ENCODE data around the gene DCDC1. TPM values are rescaled to one million over a fixed set of nuclear protein-coding genes. Genes with fewer than 3 reads are reported as not detected.

DCDC1 gene
- total and polyA plus RNA-seq, 2 donors (not counting 1 experiment from before 2014, with no cell fraction given) = 0.05 to 0.17 TPM

DNA sequence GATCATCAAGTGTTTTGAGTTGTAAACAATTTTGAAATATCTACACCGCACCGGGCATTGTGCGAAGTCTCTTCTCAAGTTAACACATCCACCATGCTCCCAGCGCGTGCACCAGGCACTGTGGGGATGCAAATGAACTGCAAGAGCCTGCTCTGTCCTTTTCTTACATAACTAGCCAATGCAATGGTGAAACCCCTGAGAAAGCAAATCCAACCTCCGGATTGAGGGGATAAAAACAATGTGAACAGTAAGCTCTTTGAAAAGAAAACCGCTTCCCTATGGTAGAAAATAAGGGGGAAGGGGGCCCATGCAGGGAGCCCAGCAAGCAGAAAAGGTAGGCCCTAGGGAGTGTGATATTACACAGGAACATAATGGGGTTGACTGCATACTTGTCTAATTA is 508.5 kb downstream of the DCDC1 start:
- H4K20me1 ChIP-seq (ENCODE audit: control insufficient read depth, extremely low read depth, insufficient read depth, low read length) = no peaks in the 10 kb centered on the region
- H3K9ac ChIP-seq (ENCODE audit: insufficient read depth, low read length) = no peak overlapping the region
- no peaks in the 10 kb centered on the region for H3K4me1 ChIP-seq (ENCODE audit: control insufficient read depth, extremely low read depth, insufficient read depth, low read length)
- no peak overlapping the region for H3K4me2 ChIP-seq (ENCODE audit: extremely low read depth, insufficient read depth, low read length)
- H3K79me2 ChIP-seq (ENCODE audit: control insufficient read depth, insufficient read depth, low read length) = no peaks in the 10 kb centered on the region
- no peak overlapping the region for H2AFZ ChIP-seq (ENCODE audit: low read length)
- TF ChIP-seq EZH2 (IDR thresholded peaks at IDR 0.05; ENCODE audit: low read length, missing control alignments) = no peak
- TF ChIP-seq, protein P1, sequence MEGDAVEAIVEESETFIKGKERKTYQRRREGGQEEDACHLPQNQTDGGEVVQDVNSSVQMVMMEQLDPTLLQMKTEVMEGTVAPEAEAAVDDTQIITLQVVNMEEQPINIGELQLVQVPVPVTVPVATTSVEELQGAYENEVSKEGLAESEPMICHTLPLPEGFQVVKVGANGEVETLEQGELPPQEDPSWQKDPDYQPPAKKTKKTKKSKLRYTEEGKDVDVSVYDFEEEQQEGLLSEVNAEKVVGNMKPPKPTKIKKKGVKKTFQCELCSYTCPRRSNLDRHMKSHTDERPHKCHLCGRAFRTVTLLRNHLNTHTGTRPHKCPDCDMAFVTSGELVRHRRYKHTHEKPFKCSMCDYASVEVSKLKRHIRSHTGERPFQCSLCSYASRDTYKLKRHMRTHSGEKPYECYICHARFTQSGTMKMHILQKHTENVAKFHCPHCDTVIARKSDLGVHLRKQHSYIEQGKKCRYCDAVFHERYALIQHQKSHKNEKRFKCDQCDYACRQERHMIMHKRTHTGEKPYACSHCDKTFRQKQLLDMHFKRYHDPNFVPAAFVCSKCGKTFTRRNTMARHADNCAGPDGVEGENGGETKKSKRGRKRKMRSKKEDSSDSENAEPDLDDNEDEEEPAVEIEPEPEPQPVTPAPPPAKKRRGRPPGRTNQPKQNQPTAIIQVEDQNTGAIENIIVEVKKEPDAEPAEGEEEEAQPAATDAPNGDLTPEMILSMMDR (conservative IDR thresholded peaks at IDR 0.05 in 1 of 2, IDR thresholded peaks at IDR 0.05 in 1 of 2; ENCODE audit: low read depth in 1 of 2, low read length in 2 of 2) = no peak
- no peak for DNase-seq (ENCODE audit: low read depth in 2 of 2)
- H3K4me3 ChIP-seq (replicated peaks in 1 of 4; ENCODE audit: control extremely low read depth in 1 of 4, insufficient read depth in 1 of 4, low read depth in 3 of 4, low read length in 4 of 4) = no peak overlapping the region
- no peaks in the 10 kb centered on the region for H3K36me3 ChIP-seq (ENCODE audit: control insufficient read depth, insufficient read depth, low read length)
- H3K27me3 ChIP-seq (ENCODE audit: control insufficient read depth, insufficient read depth, low read length) = no peaks in the 10 kb centered on the region
- no peak overlapping the region for H3K27ac ChIP-seq (ENCODE audit: insufficient read depth, low read length)
- no peaks in the 10 kb centered on the region for H3K9me3 ChIP-seq (ENCODE audit: control insufficient read depth, insufficient read depth, low read depth, low read length)

DNA sequence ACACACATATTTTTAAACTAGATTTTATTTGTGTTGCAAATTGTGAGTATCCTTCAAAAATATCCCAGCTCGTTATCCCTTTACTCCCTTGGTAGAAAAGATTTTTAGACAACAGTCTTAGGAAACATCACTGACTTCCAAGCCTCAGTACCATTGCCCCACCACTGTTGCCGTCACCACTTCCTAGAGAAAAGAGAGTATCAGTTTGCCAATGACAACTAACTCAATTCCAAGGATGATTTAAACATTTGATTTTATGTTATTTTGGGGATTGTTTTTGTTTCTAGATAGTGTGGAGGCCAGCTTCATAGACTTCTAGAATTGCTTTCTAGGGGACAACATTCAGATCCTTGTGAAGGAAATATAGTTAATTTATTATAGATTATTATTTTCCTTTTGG is 509.4 kb downstream of the DCDC1 start:
- no peaks in the 10 kb centered on the region for H3K27me3 ChIP-seq (ENCODE audit: control insufficient read depth, insufficient read depth, low read length)
- no peak overlapping the region for H3K27ac ChIP-seq (ENCODE audit: insufficient read depth, low read length)
- no peaks in the 10 kb centered on the region for H3K9me3 ChIP-seq (ENCODE audit: control insufficient read depth, insufficient read depth, low read depth, low read length)
- no peak overlapping the region for H3K4me2 ChIP-seq (ENCODE audit: extremely low read depth, insufficient read depth, low read length)
- H3K9ac ChIP-seq (ENCODE audit: insufficient read depth, low read length) = no peak overlapping the region
- DNase-seq (ENCODE audit: low read depth in 2 of 2) = no peak
- no peaks in the 10 kb centered on the region for H3K79me2 ChIP-seq (ENCODE audit: control insufficient read depth, insufficient read depth, low read length)
- no peak overlapping the region for H3K4me3 ChIP-seq (replicated peaks in 1 of 4; ENCODE audit: control extremely low read depth in 1 of 4, insufficient read depth in 1 of 4, low read depth in 3 of 4, low read length in 4 of 4)
- H3K4me1 ChIP-seq (ENCODE audit: control insufficient read depth, extremely low read depth, insufficient read depth, low read length) = no peaks in the 10 kb centered on the region
- TF ChIP-seq, protein P1 (conservative IDR thresholded peaks at IDR 0.05 in 1 of 2, IDR thresholded peaks at IDR 0.05 in 1 of 2; ENCODE audit: low read depth in 1 of 2, low read length in 2 of 2) = no peak
- TF ChIP-seq EZH2 (IDR thresholded peaks at IDR 0.05; ENCODE audit: low read length, missing control alignments) = no peak
- H3K36me3 ChIP-seq (ENCODE audit: control insufficient read depth, insufficient read depth, low read length) = no peaks in the 10 kb centered on the region
- H4K20me1 ChIP-seq (ENCODE audit: control insufficient read depth, extremely low read depth, insufficient read depth, low read length) = no peaks in the 10 kb centered on the region
- no peak overlapping the region for H2AFZ ChIP-seq (ENCODE audit: low read length)

DNA sequence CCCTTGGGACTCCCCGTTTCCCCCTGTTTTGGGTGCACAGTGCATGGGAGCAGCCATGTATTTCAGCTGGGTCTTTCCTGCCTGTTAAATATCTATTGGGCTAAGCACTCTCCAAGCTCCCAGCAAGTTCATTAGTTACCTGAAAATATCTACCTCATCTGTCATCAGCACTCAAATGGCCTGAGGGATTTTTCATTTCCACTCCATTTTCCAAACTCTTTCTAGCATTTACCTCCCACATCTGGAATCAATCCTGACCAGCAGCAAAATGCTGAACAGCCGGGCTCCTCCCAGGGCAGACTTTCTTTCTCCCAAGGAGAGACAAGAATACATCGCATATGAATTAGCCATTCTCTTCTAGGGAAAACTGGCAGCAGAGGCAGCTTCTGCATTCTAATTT is 509.9 kb downstream of the DCDC1 start:
- no peak overlapping the region for H3K9ac ChIP-seq (ENCODE audit: insufficient read depth, low read length)
- no peaks in the 10 kb centered on the region for H3K79me2 ChIP-seq (ENCODE audit: control insufficient read depth, insufficient read depth, low read length)
- no peak overlapping the region for H3K4me2 ChIP-seq (ENCODE audit: extremely low read depth, insufficient read depth, low read length)
- H3K4me3 ChIP-seq (replicated peaks in 1 of 4; ENCODE audit: control extremely low read depth in 1 of 4, insufficient read depth in 1 of 4, low read depth in 3 of 4, low read length in 4 of 4) = no peak overlapping the region
- H3K9me3 ChIP-seq (ENCODE audit: control insufficient read depth, insufficient read depth, low read depth, low read length) = no peaks in the 10 kb centered on the region
- TF ChIP-seq, protein P1 (conservative IDR thresholded peaks at IDR 0.05 in 1 of 2, IDR thresholded peaks at IDR 0.05 in 1 of 2; ENCODE audit: low read depth in 1 of 2, low read length in 2 of 2) = no peak
- TF ChIP-seq EZH2 (IDR thresholded peaks at IDR 0.05; ENCODE audit: low read length, missing control alignments) = no peak
- H3K27me3 ChIP-seq (ENCODE audit: control insufficient read depth, insufficient read depth, low read length) = no peaks in the 10 kb centered on the region
- H2AFZ ChIP-seq (ENCODE audit: low read length) = no peak overlapping the region
- H4K20me1 ChIP-seq (ENCODE audit: control insufficient read depth, extremely low read depth, insufficient read depth, low read length) = no peaks in the 10 kb centered on the region
- H3K36me3 ChIP-seq (ENCODE audit: control insufficient read depth, insufficient read depth, low read length) = no peaks in the 10 kb centered on the region
- no peak overlapping the region for H3K27ac ChIP-seq (ENCODE audit: insufficient read depth, low read length)
- DNase-seq (ENCODE audit: low read depth in 2 of 2) = no peak
- H3K4me1 ChIP-seq (ENCODE audit: control insufficient read depth, extremely low read depth, insufficient read depth, low read length) = no peaks in the 10 kb centered on the region
